ENCODE data around the gene F2R. TPM values are rescaled to one million over a fixed set of nuclear protein-coding genes. Genes with fewer than 3 reads are reported as not detected.
A peak's percentile ranks its signal among the peaks of the same experiment; 100 is the strongest.

Gene F2R
- total and polyA plus RNA-seq, 2 of the 13 experiments (the other 11 are each of a cell fraction or from before 2014, with no cell fraction given): 8.3 to 12.3 TPM

- no peak for TF ChIP-seq DMTF1 (CRISPR knock-in tag; IDR thresholded peaks at IDR 0.05)
- TF ChIP-seq RBAK (CRISPR knock-in tag; IDR thresholded peaks at IDR 0.05): no peak
- no peak for TF ChIP-seq BRCA1 (CRISPR knock-in tag; IDR thresholded peaks at IDR 0.05)
- TF ChIP-seq FOXO1 (CRISPR knock-in tag; IDR thresholded peaks at IDR 0.05): no peak
- no peak for TF ChIP-seq ZNF362 (CRISPR knock-in tag; IDR thresholded peaks at IDR 0.05; ENCODE audit: borderline replicate concordance)
- no peak for TF ChIP-seq ZNF570 (CRISPR knock-in tag; IDR thresholded peaks at IDR 0.05; ENCODE audit: borderline replicate concordance)
- TF ChIP-seq PHF21A (CRISPR knock-in tag; IDR thresholded peaks at IDR 0.05): peak; percentile 79
- TF ChIP-seq RAD51 (IDR thresholded peaks at IDR 0.05; ENCODE audit: borderline replicate concordance): no peak
- TF ChIP-seq ZNF460 (CRISPR knock-in tag; IDR thresholded peaks at IDR 0.05; ENCODE audit: borderline replicate concordance): no peak
- no peak for TF ChIP-seq ZNF850 (CRISPR knock-in tag; conservative IDR thresholded peaks at IDR 0.05)
- TF ChIP-seq DNMT3B (CRISPR knock-in tag; conservative IDR thresholded peaks at IDR 0.05): no peak
- TF ChIP-seq POGZ (CRISPR knock-in tag; IDR thresholded peaks at IDR 0.05): 0 out of 2 replicates have a peak, but pooled peaks have one; percentile 17
- TF ChIP-seq IKZF4 (CRISPR knock-in tag; IDR thresholded peaks at IDR 0.05; ENCODE audit: borderline replicate concordance, low read depth, not compliant biosample characterization): no peak
- TF ChIP-seq CBX5 (CRISPR knock-in tag; IDR thresholded peaks at IDR 0.05; ENCODE audit: borderline replicate concordance): no peak
- no peak for TF ChIP-seq ATF5 (CRISPR knock-in tag; IDR thresholded peaks at IDR 0.05; ENCODE audit: low read depth)
- TF ChIP-seq SMARCC2 (IDR thresholded peaks at IDR 0.05): no peak
- TF ChIP-seq STAG1 (CRISPR knock-in tag; IDR thresholded peaks at IDR 0.05): no peak
- no peak for TF ChIP-seq SETDB1 (CRISPR knock-in tag; IDR thresholded peaks at IDR 0.05; ENCODE audit: borderline replicate concordance)
- TF ChIP-seq ZBTB38 (CRISPR knock-in tag; IDR thresholded peaks at IDR 0.05): no peak
- TF ChIP-seq PBX2 (CRISPR knock-in tag; IDR thresholded peaks at IDR 0.05): no peak
- peak; percentile 17 for TF ChIP-seq JARID2 (CRISPR knock-in tag; IDR thresholded peaks at IDR 0.05; ENCODE audit: insufficient replicate concordance)
- no peak for TF ChIP-seq ZNF207 (IDR thresholded peaks at IDR 0.05; ENCODE audit: borderline replicate concordance)
- TF ChIP-seq LCORL (IDR thresholded peaks at IDR 0.05): peak; percentile 19; the same call in 1 of the 2 replicates
- TF ChIP-seq LCORL (CRISPR knock-in tag; IDR thresholded peaks at IDR 0.05): no peak
- peak; percentile 75 for TF ChIP-seq POLR2AphosphoS5 (IDR thresholded peaks at IDR 0.05; ENCODE audit: low read depth, low read length)
- TF ChIP-seq ZNF841 (CRISPR knock-in tag; IDR thresholded peaks at IDR 0.05; ENCODE audit: borderline replicate concordance): no peak
- TF ChIP-seq EHMT2 (IDR thresholded peaks at IDR 0.05; ENCODE audit: borderline replicate concordance, low read depth, low read length): 0 out of 2 replicates have a peak, but pooled peaks have one; percentile 26
Observed at GRCh38 chr5:76755779-76756637, 40.1 kb downstream of the F2R start (continued).
